Aorta (tissue), 4 donors: Measurements from ENCODE around the gene CYSRT1. TPM values are rescaled to one million over a fixed set of nuclear protein-coding genes. Genes with fewer than 3 reads are reported as not detected.

Source experiments
- polyA plus RNA-seq, 2 donors: library from polyadenylated mRNA; stranded (reverse); fragments of 200-250 nt; gene quantifications; one replicate each; pipeline ENCODE4 v1.2.3, GENCODE V29; 2013
- total RNA-seq, 2 donors: library from RNA; stranded (reverse); fragmentation: NEBNext Ultra II Directional; extraction: Animal tissue kit (Norgen Biotek cat#: 25700); gene quantifications; one replicate each; pipeline ENCODE4 v1.2.1, GENCODE V29; 2021
- donor health status: healthy with polysubstance abuse.
- donor health status: Bipolar disorder and iron deficiency.
- donor health status: DM: no; HTN: no; CAD: no.
- donor health status: DM: yes; HTN: yes; CAD: no.

The CYSRT1 gene
- total and polyA plus RNA-seq, 4 donors = 1.1 TPM; not detected in 3

Other genes starting within 250 kb of the CYSRT1 start
Only the 30 nearest of the 32 such genes appear.
- 10 to 100 TPM; 27.8 to 42.0 TPM for gene PAXX, start 232.8 kb upstream of the CYSRT1 start, total RNA-seq
- gene PAXX, start 232.8 kb upstream of the CYSRT1 start, polyA plus RNA-seq = 100 to 1,000 TPM in 1 of 2 donors, 10 to 100 TPM in 1; 39.9 to 192 TPM
- gene CLIC3, start 228.6 kb upstream of the CYSRT1 start, total RNA-seq = 1 to 10 TPM; 3.8 to 7.0 TPM
- gene CLIC3, start 228.6 kb upstream of the CYSRT1 start, polyA plus RNA-seq = 1 to 10 TPM; 1.6 to 6.7 TPM
- gene ABCA2, start 196.9 kb upstream of the CYSRT1 start, total RNA-seq = 10 to 100 TPM; 27.3 to 60.0 TPM
- 10 to 100 TPM in 1 of 2 donors, 1 to 10 TPM in 1; 9.0 to 48.1 TPM for gene ABCA2, start 196.9 kb upstream of the CYSRT1 start, polyA plus RNA-seq
- gene FUT7, start 193.1 kb upstream of the CYSRT1 start, total RNA-seq = under 1 TPM; 0.27 to 0.68 TPM
- gene FUT7, start 193.1 kb upstream of the CYSRT1 start, polyA plus RNA-seq = not detected
- gene NPDC1, start 179.0 kb upstream of the CYSRT1 start, total RNA-seq = 100 to 1,000 TPM in 1 of 2 donors, 10 to 100 TPM in 1; 99.3 to 217 TPM
- 100 to 1,000 TPM in 1 of 2 donors, 10 to 100 TPM in 1; 26.5 to 190 TPM for gene NPDC1, start 179.0 kb upstream of the CYSRT1 start, polyA plus RNA-seq
- gene ENTPD2, start 171.1 kb upstream of the CYSRT1 start, total RNA-seq = 1 to 10 TPM in 1 of 2 donors, under 1 TPM in 1; 0.16 to 1.7 TPM
- not detected for gene ENTPD2, start 171.1 kb upstream of the CYSRT1 start, polyA plus RNA-seq
- gene SAPCD2, start 154.6 kb upstream of the CYSRT1 start, total RNA-seq = under 1 TPM; 0.26 to 0.60 TPM
- gene SAPCD2, start 154.6 kb upstream of the CYSRT1 start, polyA plus RNA-seq = under 1 TPM in 1 of 2 donors, not detected in 1; 0.50 TPM
- 10 to 100 TPM in 1 of 2 donors, 1 to 10 TPM in 1; 7.9 to 20.6 TPM for gene UAP1L1, start 147.7 kb upstream of the CYSRT1 start, total RNA-seq
- 10 to 100 TPM in 1 of 2 donors, 1 to 10 TPM in 1; 4.1 to 13.2 TPM for gene UAP1L1, start 147.7 kb upstream of the CYSRT1 start, polyA plus RNA-seq
- 10 to 100 TPM; 28.4 to 52.2 TPM for gene MAN1B1, start 138.2 kb upstream of the CYSRT1 start, total RNA-seq
- gene MAN1B1, start 138.2 kb upstream of the CYSRT1 start, polyA plus RNA-seq = 100 to 1,000 TPM in 1 of 2 donors, 10 to 100 TPM in 1; 21.2 to 104 TPM
- 100 to 1,000 TPM in 1 of 2 donors, 10 to 100 TPM in 1; 97.4 to 153 TPM for gene DPP7, start 110.4 kb upstream of the CYSRT1 start, total RNA-seq
- gene DPP7, start 110.4 kb upstream of the CYSRT1 start, polyA plus RNA-seq = 100 to 1,000 TPM in 1 of 2 donors, 10 to 100 TPM in 1; 98.8 to 598 TPM
- gene GRIN1, start 86.0 kb upstream of the CYSRT1 start, total RNA-seq = not detected
- gene GRIN1, start 86.0 kb upstream of the CYSRT1 start, polyA plus RNA-seq = not detected
- gene LRRC26, start 55.1 kb upstream of the CYSRT1 start, total RNA-seq = not detected
- not detected for gene LRRC26, start 55.1 kb upstream of the CYSRT1 start, polyA plus RNA-seq
- gene TMEM210, start 53.1 kb upstream of the CYSRT1 start, total RNA-seq = not detected
- gene TMEM210, start 53.1 kb upstream of the CYSRT1 start, polyA plus RNA-seq = not detected
- gene ANAPC2, start 36.6 kb upstream of the CYSRT1 start, total RNA-seq = 10 to 100 TPM; 38.7 to 54.0 TPM
- gene ANAPC2, start 36.6 kb upstream of the CYSRT1 start, polyA plus RNA-seq = 10 to 100 TPM; 13.3 to 84.5 TPM
- gene SSNA1, start 36.5 kb upstream of the CYSRT1 start, total RNA-seq = 10 to 100 TPM; 30.5 to 37.4 TPM
- 10 to 100 TPM; 77.0 to 87.1 TPM for gene SSNA1, start 36.5 kb upstream of the CYSRT1 start, polyA plus RNA-seq
- gene TPRN, start 24.4 kb upstream of the CYSRT1 start, total RNA-seq = 1 to 10 TPM; 4.3 to 5.9 TPM
- 10 to 100 TPM in 1 of 2 donors, 1 to 10 TPM in 1; 5.5 to 10.8 TPM for gene TPRN, start 24.4 kb upstream of the CYSRT1 start, polyA plus RNA-seq
- 10 to 100 TPM; 21.5 to 25.7 TPM for gene TMEM203, start 19.5 kb upstream of the CYSRT1 start, total RNA-seq
- gene TMEM203, start 19.5 kb upstream of the CYSRT1 start, polyA plus RNA-seq = 10 to 100 TPM; 25.9 to 27.5 TPM
- gene NDOR1, start 19.5 kb upstream of the CYSRT1 start, total RNA-seq = 10 to 100 TPM; 10.0 to 14.2 TPM
- 10 to 100 TPM in 1 of 2 donors, 1 to 10 TPM in 1; 3.0 to 20.4 TPM for gene NDOR1, start 19.5 kb upstream of the CYSRT1 start, polyA plus RNA-seq
- gene RNF208, start 2.9 kb upstream of the CYSRT1 start, total RNA-seq = 1 to 10 TPM; 2.2 to 3.4 TPM
- gene RNF208, start 2.9 kb upstream of the CYSRT1 start, polyA plus RNA-seq = 10 to 100 TPM in 1 of 2 donors, 1 to 10 TPM in 1; 2.9 to 11.8 TPM
- not detected for gene RNF224, start 2.3 kb downstream of the CYSRT1 start, total RNA-seq
- under 1 TPM; 0.08 to 0.25 TPM for gene RNF224, start 2.3 kb downstream of the CYSRT1 start, polyA plus RNA-seq
- not detected for gene SLC34A3, start 5.7 kb downstream of the CYSRT1 start, total RNA-seq
- not detected for gene SLC34A3, start 5.7 kb downstream of the CYSRT1 start, polyA plus RNA-seq
- gene TUBB4B, start 16.1 kb downstream of the CYSRT1 start, total RNA-seq = 100 to 1,000 TPM in 1 of 2 donors, 10 to 100 TPM in 1; 86.9 to 152 TPM
- gene TUBB4B, start 16.1 kb downstream of the CYSRT1 start, polyA plus RNA-seq = 100 to 1,000 TPM in 1 of 2 donors, 10 to 100 TPM in 1; 94.2 to 128 TPM
- gene STPG3, start 26.1 kb downstream of the CYSRT1 start, total RNA-seq = not detected
- gene STPG3, start 26.1 kb downstream of the CYSRT1 start, polyA plus RNA-seq = not detected
- 10 to 100 TPM; 35.5 to 40.9 TPM for gene NELFB, start 30.2 kb downstream of the CYSRT1 start, total RNA-seq
- 10 to 100 TPM; 21.7 to 47.9 TPM for gene NELFB, start 30.2 kb downstream of the CYSRT1 start, polyA plus RNA-seq
- gene TOR4A, start 52.6 kb downstream of the CYSRT1 start, total RNA-seq = 10 to 100 TPM; 10.4 to 14.0 TPM
- 1 to 10 TPM; 2.6 to 6.0 TPM for gene TOR4A, start 52.6 kb downstream of the CYSRT1 start, polyA plus RNA-seq
- gene NRARP, start 77.1 kb downstream of the CYSRT1 start, total RNA-seq = 10 to 100 TPM; 13.3 to 26.6 TPM
- gene NRARP, start 77.1 kb downstream of the CYSRT1 start, polyA plus RNA-seq = under 1 TPM; 0.50 to 0.97 TPM
- 10 to 100 TPM; 21.9 to 38.2 TPM for gene EXD3, start 198.0 kb downstream of the CYSRT1 start, total RNA-seq
- gene EXD3, start 198.0 kb downstream of the CYSRT1 start, polyA plus RNA-seq = 10 to 100 TPM; 15.9 to 96.8 TPM
- gene NOXA1, start 198.2 kb downstream of the CYSRT1 start, total RNA-seq = 1 to 10 TPM; 4.1 to 8.5 TPM
- 10 to 100 TPM in 1 of 2 donors, 1 to 10 TPM in 1; 2.9 to 12.6 TPM for gene NOXA1, start 198.2 kb downstream of the CYSRT1 start, polyA plus RNA-seq
- not detected for gene ENTPD8, start 216.2 kb downstream of the CYSRT1 start, total RNA-seq
- 1 to 10 TPM in 1 of 2 donors, not detected in 1; 3.1 TPM for gene ENTPD8, start 216.2 kb downstream of the CYSRT1 start, polyA plus RNA-seq
- gene NSMF, start 234.2 kb downstream of the CYSRT1 start, total RNA-seq = 10 to 100 TPM; 76.8 to 78.2 TPM
- gene NSMF, start 234.2 kb downstream of the CYSRT1 start, polyA plus RNA-seq = 100 to 1,000 TPM in 1 of 2 donors, 10 to 100 TPM in 1; 75.5 to 154 TPM